ENCODE data around the gene EHD3. TPM values are rescaled to one million over a fixed set of nuclear protein-coding genes. Genes with fewer than 3 reads are reported as not detected.

The EHD3 gene
- total and polyA plus RNA-seq, 2 of the 13 experiments (the other 11 are each of a cell fraction or from before 2014, with no cell fraction given) = 0.20 to 0.69 TPM

GRCh38 chr2:31247711-31248110, 13.8 kb downstream of the EHD3 start:
- Histone ChIP-seq H4K20me1 (ENCODE audit: insufficient read depth, low read length) (no peaks in the 10 kb centered on the region), H3K9me3 (ENCODE audit: low read length) (no peaks in the 10 kb centered on the region), H3K79me2 (ENCODE audit: insufficient read depth, low read length) (no peaks in the 10 kb centered on the region), H3K27me3 (ENCODE audit: control insufficient read depth in 1 of 2, insufficient read depth in 2 of 2, low read length in 2 of 2) (peaks cover 2 to 8% of the 10 kb centered on the region in 2 experiments; a peak in 3 of 5 replicates), H3K4me3 (replicated peaks in 1 of 3; ENCODE audit: insufficient read depth in 1 of 3, low read depth in 2 of 3, low read length in 3 of 3) (no peak overlapping the region), H3K36me3 (replicated peaks in 1 of 2; ENCODE audit: control insufficient read depth in 1 of 2, insufficient read depth in 2 of 2, low read length in 2 of 2) (no peaks in the 10 kb centered on the region), H3K9ac (ENCODE audit: insufficient read depth, low read depth, low read length) (no peak overlapping the region), H3K4me1 (ENCODE audit: insufficient read depth, low read length) (no peaks in the 10 kb centered on the region), H2AFZ (ENCODE audit: low read length) (no peak overlapping the region), H3K27ac (ENCODE audit: extremely low read length, insufficient read depth, low read length) (no peak overlapping the region), H3K4me2 (ENCODE audit: low read depth, low read length) (no peak overlapping the region)
- in situ Hi-C loops (cut with HindIII; ENCODE audit: extremely low pct_ligation_motif_present, low pct_unique_long_range_greater_than_20kb) = no loop called here
- ChIA-PET POLR2A (no interaction called here), CTCF (ENCODE audit: low intra/inter-chr PET ratio, low total read pairs) (no interaction called here)
- FAIRE-seq (no peak), DNase-seq (ENCODE audit: low spot score) (no peak), ATAC-seq (no peak)
- no peak for TF ChIP-seq ADNP (CRISPR knock-in tag; IDR thresholded peaks at IDR 0.05)
- no peak for TF ChIP-seq ZNF564 (CRISPR knock-in tag; IDR thresholded peaks at IDR 0.05)
- TF ChIP-seq SALL2 (CRISPR knock-in tag; IDR thresholded peaks at IDR 0.05) = no peak
- no peak for TF ChIP-seq KDM3A (CRISPR knock-in tag; IDR thresholded peaks at IDR 0.05; ENCODE audit: low read depth)
- no peak for TF ChIP-seq ZNF552 (CRISPR knock-in tag; IDR thresholded peaks at IDR 0.05; ENCODE audit: borderline replicate concordance)
- no peak for TF ChIP-seq LRRFIP1 (CRISPR knock-in tag; conservative IDR thresholded peaks at IDR 0.05)
- no peak for TF ChIP-seq TOE1 (CRISPR knock-in tag; IDR thresholded peaks at IDR 0.05)
- no peak for TF ChIP-seq MTA3 (CRISPR knock-in tag; IDR thresholded peaks at IDR 0.05)
- TF ChIP-seq ZNF607 (CRISPR knock-in tag; IDR thresholded peaks at IDR 0.05; ENCODE audit: borderline replicate concordance) = no peak
- TF ChIP-seq ZNF687 (CRISPR knock-in tag; IDR thresholded peaks at IDR 0.05) = no peak
- TF ChIP-seq MNT (IDR thresholded peaks at IDR 0.05) = no peak
- no peak for TF ChIP-seq AHR (CRISPR knock-in tag; IDR thresholded peaks at IDR 0.05)
- TF ChIP-seq ETV5 (CRISPR knock-in tag; IDR thresholded peaks at IDR 0.05; ENCODE audit: borderline replicate concordance) = no peak
- TF ChIP-seq ZNF292 (CRISPR knock-in tag; IDR thresholded peaks at IDR 0.05; ENCODE audit: borderline replicate concordance, low read depth) = no peak
- TF ChIP-seq TRAFD1 (CRISPR knock-in tag; IDR thresholded peaks at IDR 0.05; ENCODE audit: borderline replicate concordance) = no peak
- 40% methylated on average over 4 of the region's 5 CpGs for WGBS (ENCODE audit: low lambda C conversion rate)
- BruUV-seq (replicated peaks) = no TSS peak
- intact Hi-C loops (cut with micrococcal nuclease; ENCODE audit: unreplicated experiment) = no loop called here

All from HepG2 (cell line).